ACC112 (cell line): ENCODE data around the gene DQX1.
A peak's percentile ranks its signal among the peaks of the same experiment; 100 is the strongest.

Experiments
- H2AFZ ChIP-seq: fragments of 200-600 bp; sonication (generic); one replicate; pipeline ENCODE4 v1.6.0; 2017; ENCODE audit warnings: antibody characterized with exemption, low read length; ENCODE audit not compliant: unreplicated experiment
- H3K27ac ChIP-seq: fragments of 200-600 bp; sonication (generic); 2 replicates; pipeline ENCODE4 v1.5.1; 2014; ENCODE audit warnings: low read depth, mild to moderate bottlenecking, antibody characterized with exemption, low read length, moderate library complexity
- H3K27me3 ChIP-seq: fragments of 200-600 bp; sonication (generic); 2 replicates; pipeline ENCODE4 v1.6.1; 2014; ENCODE audit warnings: mild to moderate bottlenecking, antibody characterized with exemption, low read length, moderate library complexity, mixed read lengths; ENCODE audit not compliant: insufficient read depth
- H3K36me3 ChIP-seq: fragments of 200-600 bp; sonication (generic); 2 replicates; pipeline ENCODE4 v1.6.1; 2016; ENCODE audit warnings: mild to moderate bottlenecking, antibody characterized with exemption, low read length, moderate library complexity, mixed read lengths; ENCODE audit not compliant: insufficient read depth
- H3K4me1 ChIP-seq: fragments of 200-600 bp; sonication (generic); one replicate; pipeline ENCODE4 v1.6.1; 2016; ENCODE audit warnings: low read length, mixed read lengths; ENCODE audit not compliant: insufficient read depth, unreplicated experiment, control insufficient read depth
- H3K4me3 ChIP-seq: fragments of 200-600 bp; sonication (generic); 2 replicates; pipeline ENCODE4 v1.5.1; 2014; ENCODE audit warnings: mild to moderate bottlenecking, low read depth, low read length
- H3K79me2 ChIP-seq: fragments of 200-600 bp; sonication (generic); one replicate; pipeline ENCODE4 v1.6.0; 2016; ENCODE audit warnings: low read length; ENCODE audit not compliant: control insufficient read depth, unreplicated experiment, insufficient read depth

The DQX1 gene

DNA sequence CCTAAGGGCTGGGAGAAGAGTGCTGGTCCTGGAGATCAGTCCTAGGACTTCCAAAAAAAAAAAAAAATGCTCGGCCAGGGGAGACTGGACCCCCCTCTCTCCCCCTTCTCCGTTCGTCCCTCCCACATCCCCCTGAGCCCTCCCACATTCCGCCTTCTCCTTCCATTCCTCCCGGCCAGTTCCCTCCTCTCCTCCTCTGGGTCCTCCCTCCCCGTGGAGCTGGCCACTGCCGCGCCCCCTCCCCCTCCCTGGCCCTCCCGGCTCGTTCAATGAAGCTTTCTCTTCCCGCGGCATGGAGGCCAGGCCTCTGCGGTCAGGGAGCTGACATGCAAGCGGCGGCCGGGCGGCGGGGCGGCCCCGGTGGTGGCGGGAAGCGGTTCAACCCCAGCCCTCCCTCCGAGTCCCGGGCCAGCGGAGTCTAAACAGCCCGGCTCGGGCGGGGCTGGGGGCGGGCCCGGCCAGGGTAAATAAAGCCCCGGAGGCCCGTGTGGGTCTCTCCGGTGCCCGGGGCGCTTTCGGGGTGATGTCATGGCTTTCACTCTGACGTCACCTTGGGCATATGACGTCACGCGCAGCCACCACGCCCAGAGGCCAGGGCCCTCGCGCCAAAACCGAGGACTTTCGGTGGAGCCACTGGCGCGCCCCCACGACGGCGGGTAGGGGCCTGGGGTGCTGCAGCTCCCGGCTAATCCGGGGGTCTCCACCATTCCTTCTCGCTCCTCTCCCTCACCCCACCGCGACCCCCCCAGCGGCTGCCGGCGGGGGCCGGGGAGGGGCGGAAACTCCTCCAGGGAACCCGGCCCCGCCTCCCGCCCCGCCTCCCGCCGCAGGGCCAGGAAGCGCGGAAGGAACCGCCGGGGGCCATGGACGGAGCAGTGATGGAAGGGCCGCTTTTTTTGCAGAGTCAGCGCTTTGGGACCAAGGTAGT is 28.1 kb upstream of the DQX1 start, which contains the start of the genes DOK1 and LOXL3:
Gene DOK1 (plus strand): TSS at position 829 of the 928 bp plus-strand sequence. CDS start 35 bp downstream, at position 864.
Gene LOXL3 (minus strand): TSS at position 51 of the 928 bp plus-strand sequence. CDS start 1,308 bp downstream, outside the sequence.
- H3K79me2 ChIP-seq: peaks cover 73% of the 10 kb centered on the region
- no peaks in the 10 kb centered on the region for H3K27me3 ChIP-seq
- H3K27ac ChIP-seq: peak within 1 kb of the TSS; percentile 89
- peak within 1 kb of the TSS; percentile 97 for H3K4me3 ChIP-seq
- H3K36me3 ChIP-seq: peaks cover 15% of the 10 kb centered on the region; the same call in 1 of the 2 replicates
- H3K4me1 ChIP-seq: peaks cover 56% of the 10 kb centered on the region
- peak within 1 kb of the TSS; percentile 63 for H2AFZ ChIP-seq

DNA sequence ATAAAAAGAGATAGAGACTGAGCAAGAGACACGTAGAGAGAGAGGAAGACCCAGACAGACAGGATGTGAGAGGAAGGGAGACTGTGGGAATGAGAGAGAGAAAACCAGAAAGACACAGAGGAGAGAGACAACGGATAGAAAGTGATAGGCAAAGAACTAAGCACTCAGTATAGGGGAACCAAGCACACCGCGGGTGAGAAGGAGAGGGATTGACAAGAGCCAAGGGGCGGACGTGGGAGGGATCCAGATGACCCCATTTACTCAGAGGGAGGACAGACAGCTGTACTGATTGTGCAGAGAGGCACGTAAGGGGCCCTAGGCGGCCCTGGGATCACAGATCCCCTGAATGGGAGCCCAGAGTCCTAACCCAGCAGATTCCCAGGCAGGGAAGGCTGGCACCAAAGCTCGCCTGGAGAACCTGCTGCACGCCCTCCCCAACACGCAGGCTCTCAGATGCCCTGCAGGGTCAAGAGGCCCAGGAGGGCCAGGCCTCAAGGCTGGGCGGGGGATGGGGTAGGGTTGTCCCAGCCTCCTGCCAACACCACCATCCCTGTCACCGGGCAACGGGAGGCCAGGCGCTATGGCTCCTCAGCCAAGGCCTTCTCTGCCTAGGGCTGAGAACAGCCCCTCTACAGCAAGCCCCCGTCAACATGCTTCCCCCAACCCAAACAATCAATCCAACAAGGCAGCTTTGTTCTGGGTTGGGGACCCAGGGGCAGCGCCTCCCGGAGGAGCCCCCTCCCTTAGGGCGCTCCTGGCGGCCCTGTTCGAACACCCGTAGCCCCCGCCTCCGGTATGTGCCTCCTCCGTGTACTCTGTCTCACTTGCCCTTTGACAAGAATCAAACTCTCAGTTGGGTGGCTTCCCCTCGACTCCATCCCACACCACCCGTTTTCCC is 27.1 kb upstream of the DQX1 start:
- Histone ChIP-seq H3K79me2 (peaks cover 79% of the 10 kb centered on the region), H2AFZ (peak overlapping the region; percentile 53), H3K4me1 (peaks cover 56% of the 10 kb centered on the region), H3K4me3 (peak overlapping the region; percentile 97), H3K36me3 (peaks cover 16% of the 10 kb centered on the region; the same call in 1 of the 2 replicates), H3K27me3 (no peaks in the 10 kb centered on the region), H3K27ac (peak overlapping the region; percentile 89)

DNA sequence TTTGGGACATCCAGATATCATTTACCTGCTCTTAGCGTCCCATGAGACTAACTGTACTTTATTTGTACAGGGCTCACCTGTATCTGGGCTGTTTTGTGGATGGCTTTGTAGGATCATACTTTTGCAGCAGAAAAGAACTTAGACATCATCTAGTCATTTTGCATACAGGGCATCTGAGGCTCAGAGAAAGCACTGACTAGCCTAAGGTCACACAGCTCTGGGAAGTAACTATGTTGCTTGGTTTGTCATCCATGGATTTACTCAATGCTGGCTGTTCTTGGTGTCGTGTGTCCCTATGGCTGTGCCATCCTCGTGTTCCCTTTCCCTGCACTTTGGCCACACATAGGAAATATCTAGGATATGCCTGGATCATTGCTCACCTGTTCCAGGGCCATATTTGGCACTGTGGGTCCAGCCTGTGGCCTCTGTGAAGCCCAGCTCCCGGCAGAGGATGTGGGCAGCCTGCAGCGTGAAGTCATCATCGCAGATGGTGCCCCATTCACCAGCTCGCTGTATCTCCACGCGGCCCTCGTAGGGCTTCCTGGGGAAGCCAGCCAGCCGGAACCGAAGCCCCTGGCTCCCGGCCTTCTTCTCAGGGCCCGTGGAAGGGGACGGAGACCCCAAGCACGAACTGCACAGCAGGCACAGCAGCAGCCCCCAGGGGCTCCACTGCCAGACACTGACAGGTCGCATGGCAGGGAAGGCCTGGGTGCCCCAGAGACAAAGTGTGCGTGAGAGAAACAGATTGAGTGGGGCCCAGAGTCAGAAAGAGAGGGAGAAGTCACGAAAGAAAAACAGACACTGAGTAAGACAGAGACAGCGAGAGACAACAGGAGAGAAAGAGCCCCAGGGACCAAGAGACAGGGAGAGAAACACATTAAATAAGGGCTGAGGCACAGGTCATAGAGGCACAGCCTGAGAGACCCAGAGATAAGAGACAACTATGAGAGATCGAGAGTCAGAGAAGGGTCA is 26.2 kb upstream of the DQX1 start:
- Histone ChIP-seq H3K27me3 (no peaks in the 10 kb centered on the region), H2AFZ (peak overlapping the region; percentile 53), H3K4me3 (peak overlapping the region; percentile 97), H3K36me3 (peaks cover 18% of the 10 kb centered on the region), H3K79me2 (peaks cover 81% of the 10 kb centered on the region), H3K4me1 (peaks cover 59% of the 10 kb centered on the region), H3K27ac (peak overlapping the region; percentile 89)

DNA sequence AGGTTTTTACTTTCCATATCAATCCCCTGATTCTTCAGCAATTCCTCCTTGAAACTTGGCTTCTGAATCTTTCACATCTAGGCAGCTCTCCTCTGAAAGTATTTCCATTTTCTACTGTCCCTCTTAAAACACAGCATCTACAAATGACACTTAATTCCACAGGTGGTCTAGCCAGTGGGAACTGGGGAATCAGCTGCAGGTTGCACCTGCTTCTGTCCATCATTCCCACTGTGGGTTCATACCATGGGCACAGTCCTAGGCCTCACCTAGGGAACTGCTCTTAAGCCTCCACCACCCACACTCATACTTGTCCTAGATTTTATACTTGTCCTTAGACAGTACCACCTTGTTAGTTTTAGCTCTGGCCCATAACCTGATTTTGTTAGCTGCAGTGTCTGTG is 25.5 kb upstream of the DQX1 start:
- H3K27me3 ChIP-seq: no peaks in the 10 kb centered on the region
- H2AFZ ChIP-seq: no peak overlapping the region
- peaks cover 15% of the 10 kb centered on the region for H3K36me3 ChIP-seq
- peak overlapping the region; percentile 89 for H3K27ac ChIP-seq
- H3K79me2 ChIP-seq: peaks cover 75% of the 10 kb centered on the region
- H3K4me3 ChIP-seq: peak overlapping the region; percentile 97
- H3K4me1 ChIP-seq: peaks cover 53% of the 10 kb centered on the region

DNA sequence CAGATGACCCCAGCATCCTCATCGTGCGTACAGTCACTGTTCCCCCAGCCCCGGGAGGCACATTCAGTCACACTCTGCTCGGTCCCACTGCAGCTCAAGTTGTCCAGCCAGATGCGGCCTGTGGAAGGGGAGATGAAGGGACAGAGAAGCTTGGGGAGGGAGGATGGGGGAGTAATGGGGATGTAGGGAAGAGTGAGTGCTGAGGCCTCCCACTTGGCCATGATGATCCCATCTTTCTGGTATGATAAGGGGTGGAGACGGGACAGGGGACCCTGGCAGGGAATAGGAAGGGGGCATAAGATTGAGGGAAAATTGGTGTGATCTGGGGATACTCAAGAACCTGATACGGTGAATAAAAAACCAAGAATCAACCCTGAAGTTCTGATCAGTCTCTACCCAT is 24.2 kb upstream of the DQX1 start:
- H3K79me2 ChIP-seq: peaks cover 70% of the 10 kb centered on the region
- H3K27me3 ChIP-seq: no peaks in the 10 kb centered on the region

DNA sequence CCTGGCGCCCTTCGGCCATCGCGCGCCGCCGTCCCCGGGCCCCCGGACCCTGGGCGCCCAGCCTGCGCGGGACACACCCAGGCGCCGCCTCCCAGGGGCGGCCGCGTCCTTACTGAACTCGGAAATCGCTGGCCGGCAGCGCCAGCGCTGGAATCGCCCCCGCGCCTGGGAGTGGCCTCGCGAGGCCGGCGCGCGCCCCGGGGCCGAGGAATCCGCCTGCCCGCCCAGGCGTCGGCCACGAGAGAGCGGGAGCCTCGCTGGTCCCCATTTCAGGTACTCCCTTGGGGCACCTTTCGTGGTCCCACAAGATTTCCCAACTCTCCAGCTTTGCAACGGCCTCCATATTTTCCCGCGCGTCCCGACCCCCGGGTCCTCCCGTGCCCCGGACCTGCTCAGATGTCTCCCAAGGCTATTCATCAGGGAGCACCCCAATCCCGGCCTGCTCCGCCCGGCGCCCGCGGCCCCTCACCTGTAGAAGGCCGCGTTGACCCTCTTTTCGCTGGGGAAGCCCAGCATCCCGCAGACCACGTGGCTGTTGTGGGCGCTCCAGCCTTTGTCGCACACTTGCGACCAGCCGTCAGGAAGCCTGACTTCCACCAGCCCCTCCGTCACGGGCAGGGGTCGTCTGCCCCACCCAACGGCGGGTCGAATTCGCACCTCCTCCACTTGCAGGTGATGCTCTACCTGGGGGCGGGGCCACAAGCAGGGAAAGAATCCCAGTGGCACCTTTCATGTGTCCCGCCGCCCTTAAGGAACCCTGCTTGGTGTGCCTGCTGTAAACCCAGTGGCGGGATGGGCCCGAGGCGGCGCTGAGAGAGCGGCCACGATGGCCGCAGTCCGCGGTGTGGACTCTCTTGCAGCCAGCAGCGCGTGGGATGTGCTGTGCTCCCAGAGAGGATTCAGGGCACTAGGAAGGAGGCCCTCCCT is 23.1 kb upstream of the DQX1 start:
- Histone ChIP-seq H2AFZ (peak overlapping the region; percentile 36), H3K79me2 (peaks cover 64% of the 10 kb centered on the region), H3K4me3 (peak overlapping the region; percentile 97), H3K27ac (peak overlapping the region; percentile 9; the same call in 1 of the 2 replicates), H3K36me3 (peaks cover 15% of the 10 kb centered on the region), H3K4me1 (peaks cover 44% of the 10 kb centered on the region), H3K27me3 (no peaks in the 10 kb centered on the region)

More for the DNA sequence above, 24.2 kb upstream of the DQX1 start:
- Histone ChIP-seq H3K36me3 (peaks cover 15% of the 10 kb centered on the region), H2AFZ (no peak overlapping the region), H3K27ac (no peak overlapping the region), H3K4me3 (peak overlapping the region; percentile 97), H3K4me1 (peaks cover 44% of the 10 kb centered on the region)

DNA sequence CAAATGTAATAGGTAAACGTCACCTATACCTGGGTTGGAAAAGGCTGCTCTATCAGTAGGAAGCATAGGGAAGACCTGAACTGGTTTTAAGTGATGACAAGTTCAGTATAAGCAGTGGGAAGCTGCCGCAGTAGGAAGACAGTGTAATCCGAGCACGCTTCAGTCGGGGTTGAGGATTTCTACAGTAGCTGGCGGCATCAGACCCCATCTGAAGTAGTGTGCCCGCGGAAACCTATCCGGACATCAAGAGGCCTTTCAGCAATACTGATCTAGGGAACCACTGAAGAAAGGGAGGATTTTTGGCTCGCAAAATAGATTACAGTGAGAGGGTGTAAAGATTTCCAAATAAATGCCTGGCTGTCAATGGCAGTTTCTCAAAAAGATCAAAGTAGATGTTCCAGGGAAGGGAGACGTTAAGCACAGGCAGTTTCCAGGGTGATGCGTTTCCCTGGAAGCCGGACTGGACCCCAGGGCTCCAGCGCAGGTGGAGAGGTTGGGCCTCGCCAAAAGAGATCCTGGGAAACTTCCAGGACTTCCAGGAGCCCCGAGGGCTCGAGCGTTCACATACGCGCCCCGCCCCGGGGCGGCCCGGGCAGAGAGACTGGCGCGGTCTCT is 22.4 kb upstream of the DQX1 start:
- Histone ChIP-seq H3K4me1 (peaks cover 44% of the 10 kb centered on the region), H2AFZ (no peak overlapping the region), H3K27me3 (no peaks in the 10 kb centered on the region), H3K36me3 (peaks cover 15% of the 10 kb centered on the region), H3K4me3 (peak overlapping the region; percentile 97), H3K79me2 (peaks cover 60% of the 10 kb centered on the region), H3K27ac (peak overlapping the region; percentile 9; the same call in 1 of the 2 replicates)

DNA sequence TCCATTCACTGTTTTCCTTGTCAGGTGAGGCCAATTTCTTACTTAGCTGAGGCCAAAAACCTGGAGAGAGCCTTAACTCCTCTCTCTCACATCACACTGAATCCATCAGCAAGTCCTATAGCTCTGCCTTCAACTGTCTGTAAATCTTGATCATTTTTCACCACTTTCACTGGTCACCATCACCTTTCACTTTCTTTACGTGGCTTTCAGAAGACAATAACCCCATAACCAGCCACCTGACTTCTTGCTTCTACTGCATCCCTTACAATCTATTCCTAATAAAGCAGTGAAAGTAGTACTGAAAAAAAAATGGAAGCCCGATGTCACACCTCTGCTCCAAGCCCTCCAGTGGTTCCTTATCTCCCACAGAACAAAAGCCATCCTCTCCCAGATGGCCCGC is 20.0 kb upstream of the DQX1 start:
- Histone ChIP-seq H3K36me3 (peaks cover 16% of the 10 kb centered on the region), H3K27ac (no peak overlapping the region), H3K79me2 (peaks cover 36% of the 10 kb centered on the region), H3K4me1 (peaks cover 25% of the 10 kb centered on the region), H3K4me3 (no peak overlapping the region), H2AFZ (no peak overlapping the region), H3K27me3 (no peaks in the 10 kb centered on the region)

DNA sequence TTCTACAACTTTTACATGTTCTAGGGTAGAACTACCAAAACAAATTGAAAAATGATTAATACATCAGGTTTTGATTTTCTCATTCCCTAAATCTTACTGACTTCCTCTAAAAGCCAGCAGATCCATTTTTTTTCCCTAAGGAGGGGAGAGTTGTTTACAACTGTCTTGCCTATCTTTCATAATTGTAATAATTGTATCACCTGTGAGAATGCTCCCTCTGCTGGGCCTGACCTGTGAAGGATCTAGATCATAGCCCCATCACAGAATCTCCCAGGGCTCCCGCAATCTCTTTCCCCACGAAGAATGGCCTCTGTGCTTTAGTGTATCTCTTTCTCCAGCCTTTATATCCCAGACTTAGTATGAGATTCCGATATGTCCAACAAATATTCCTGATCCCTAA is 18.6 kb upstream of the DQX1 start:
- H3K79me2 ChIP-seq: peaks cover 23% of the 10 kb centered on the region
- no peak overlapping the region for H3K4me3 ChIP-seq
- H3K36me3 ChIP-seq: peaks cover 16% of the 10 kb centered on the region
- no peak overlapping the region for H3K27ac ChIP-seq
- H3K27me3 ChIP-seq: no peaks in the 10 kb centered on the region
- H2AFZ ChIP-seq: no peak overlapping the region
- peaks cover 13% of the 10 kb centered on the region for H3K4me1 ChIP-seq
